Liver (tissue), 9 donors: ENCODE results near the gene CDC42SE2. TPM values are rescaled to one million over a fixed set of nuclear protein-coding genes. Genes with fewer than 3 reads are reported as not detected.
"Not testable (repeated sequence)": the region's sequence is repeated elsewhere in the genome, so short reads cannot be mapped to it uniquely, and the experiment has no call there.

ENCODE experiments used
- DNase-seq: peaks from one replicate; pipeline ENCODE4 v3.0.0-alpha.2; 2017; ENCODE audit warnings: low spot score
- H3K27ac ChIP-seq, 2 donors: one replicate each; pipeline ENCODE4 v1.7.0; 2013; ENCODE audit warnings: inconsistent platforms in 2 of 2, low read length in 2 of 2, control low read depth in 1 of 2, low read depth in 1 of 2, mild to moderate bottlenecking in 1 of 2
- H3K27me3 ChIP-seq, 4 donors: one replicate each; pipeline versions ENCODE4 v1.6.1 to v1.7.0; 2013; ENCODE audit warnings: low read length in 3 of 4, inconsistent platforms in 1 of 4, mild to moderate bottlenecking in 1 of 4, moderate library complexity in 1 of 4; ENCODE audit not compliant: control insufficient read depth in 4 of 4, insufficient read depth in 4 of 4
- H3K36me3 ChIP-seq, 4 donors: one replicate each; pipeline versions ENCODE4 v1.6.1 to v1.7.0; 2013; ENCODE audit warnings: low read length in 3 of 4, mild to moderate bottlenecking in 3 of 4, low read depth in 1 of 4, moderate library complexity in 1 of 4; ENCODE audit not compliant: control insufficient read depth in 4 of 4, insufficient read depth in 3 of 4
- H3K4me1 ChIP-seq, 4 donors: one replicate each; pipeline versions ENCODE4 v1.6.1 to v1.7.0; 2013; ENCODE audit warnings: low read length in 3 of 4, mild to moderate bottlenecking in 3 of 4, moderate library complexity in 1 of 4; ENCODE audit not compliant: control insufficient read depth in 4 of 4, insufficient read depth in 4 of 4
- H3K4me3 ChIP-seq, 3 donors: one replicate each; pipeline versions ENCODE4 v1.6.1 to v1.7.0; 2013; ENCODE audit warnings: low read length in 3 of 3, control low read depth in 1 of 3, low read depth in 1 of 3, mild to moderate bottlenecking in 1 of 3
- H3K9ac ChIP-seq, 2 donors: one replicate each; pipeline ENCODE4 v1.7.0; 2013; ENCODE audit warnings: low read length in 2 of 2, mild to moderate bottlenecking in 2 of 2, moderate library complexity in 2 of 2, control low read depth in 1 of 2, low read depth in 1 of 2
- H3K9me3 ChIP-seq, 4 donors: one replicate each; pipeline versions ENCODE4 v1.6.1 to v1.7.0; 2013; ENCODE audit warnings: low read length in 3 of 4; ENCODE audit not compliant: control insufficient read depth in 4 of 4
- CTCF ChIP-seq: fragments of 150-350 bp; IDR thresholded peaks from 2 replicates; pipeline ENCODE4 v1.5.1; 2017; ENCODE audit warnings: improper control_type of control experiment, low read depth, low read length; ENCODE audit not compliant: missing input control
- EGR1 ChIP-seq, 2 donors: IDR thresholded peaks; 2 replicates each; pipeline ENCODE4 v1.6.1; 2016 to 2018; ENCODE audit warnings: antibody characterized with exemption in 2 of 2, low read depth in 2 of 2
- FOXA1 ChIP-seq: IDR thresholded peaks from 2 replicates; pipeline ENCODE4 v1.6.1; 2016; ENCODE audit warnings: antibody characterized with exemption
- FOXA2 ChIP-seq: IDR thresholded peaks from 2 replicates; pipeline ENCODE4 v1.6.1; 2016; ENCODE audit warnings: antibody characterized with exemption
- GABPA ChIP-seq, 2 donors: IDR thresholded peaks in 1 of 2; conservative IDR thresholded peaks in 1 of 2; 2 replicates each; pipeline ENCODE4 v1.6.1; 2016; ENCODE audit warnings: antibody characterized with exemption in 2 of 2, mild to moderate bottlenecking in 1 of 2, moderate library complexity in 1 of 2
- HNF4A ChIP-seq, 2 donors: conservative IDR thresholded peaks; 2 replicates each; pipeline ENCODE4 v1.6.1; 2016; ENCODE audit warnings: antibody characterized with exemption in 2 of 2, mild to moderate bottlenecking in 2 of 2
- HNF4G ChIP-seq: IDR thresholded peaks from 2 replicates; pipeline ENCODE4 v1.6.1; 2016; ENCODE audit warnings: antibody characterized with exemption
- JUND ChIP-seq, 2 donors: IDR thresholded peaks; 2 replicates each; pipeline ENCODE4 v1.6.1; 2016; ENCODE audit warnings: antibody characterized with exemption in 2 of 2
- RAD21 ChIP-seq, 2 donors: IDR thresholded peaks; 2 replicates each; pipeline ENCODE4 v1.6.1; 2016; ENCODE audit warnings: antibody characterized with exemption in 2 of 2, mild to moderate bottlenecking in 2 of 2
- REST ChIP-seq: IDR thresholded peaks from 2 replicates; pipeline ENCODE4 v1.6.1; 2016; ENCODE audit warnings: antibody characterized with exemption, mild to moderate bottlenecking
- RXRA ChIP-seq, 2 donors: IDR thresholded peaks; 2 replicates each; pipeline ENCODE4 v1.6.1; 2017 to 2018; ENCODE audit warnings: antibody characterized with exemption in 2 of 2, mild to moderate bottlenecking in 1 of 2
- SP1 ChIP-seq: IDR thresholded peaks from 2 replicates; pipeline ENCODE4 v1.6.1; 2018; ENCODE audit warnings: antibody characterized with exemption, mild to moderate bottlenecking
- TAF1 ChIP-seq: conservative IDR thresholded peaks from 2 replicates; pipeline ENCODE4 v1.6.1; 2016; ENCODE audit warnings: antibody characterized with exemption, mild to moderate bottlenecking
- YY1 ChIP-seq: IDR thresholded peaks from 2 replicates; pipeline ENCODE4 v1.6.1; 2016; ENCODE audit warnings: antibody characterized with exemption, mild to moderate bottlenecking
- WGBS: extraction: QIAGEN DNeasy Blood & Tissue Kit; methylation state at CpG from one replicate; pipeline ENCODE4 v1.1.7; 2013; 5-methylcytosine and 5-hydroxymethylcytosine counted together
- polyA plus RNA-seq, 2 donors: library from polyadenylated mRNA; stranded (reverse) in 1 of 2; unstranded in 1 of 2; fragments of 200-250 nt in 1 of 2; fragments of >200 nt in 1 of 2; fragmentation: Nextera tagmentation in 1 of 2; extraction: Ambion mirVana in 1 of 2; gene quantifications; one replicate each; pipeline versions ENCODE4 v1.2.1 to v1.2.3, GENCODE V29; 2013 to 2015
- total RNA-seq, 2 donors: library from RNA; depleted of rRNA; stranded (reverse); fragments of >200 nt; gene quantifications; one replicate each; pipeline ENCODE4 v1.2.3, GENCODE V29; 2014
- TF ChIP-seq, protein P1 (sequence below): IDR thresholded peaks from 2 replicates; pipeline ENCODE4 v1.6.1; 2016; ENCODE audit warnings: antibody characterized with exemption
- TF ChIP-seq, protein P2 (sequence below): IDR thresholded peaks from 2 replicates; pipeline ENCODE4 v1.6.1; 2016; ENCODE audit warnings: antibody characterized with exemption
- donor health status: healthy.
- donor health status: healthy.
- donor health status: healthy.
- donor health status: healthy.
- donor health status: healthy.

The CDC42SE2 gene
- total and polyA plus RNA-seq, 4 donors = 7.8 to 31.7 (median 17.0) TPM

GRCh38 chr5:131270809-131271208 is 7.0 kb downstream of the CDC42SE2 start (continued):
- TF ChIP-seq REST (no peak), FOXA1 (no peak), JUND (IDR thresholded peaks at IDR 0.05) (no peak), YY1 (no peak), RAD21 (IDR thresholded peaks at IDR 0.05) (no peak), FOXA2 (no peak), TAF1 (no peak), RXRA (IDR thresholded peaks at IDR 0.05) (no peak), HNF4G (no peak), HNF4A (conservative IDR thresholded peaks at IDR 0.05) (no peak), EGR1 (IDR thresholded peaks at IDR 0.05; ENCODE audit: low read depth in 2 of 2) (no peak)
- TF ChIP-seq, protein P1, sequence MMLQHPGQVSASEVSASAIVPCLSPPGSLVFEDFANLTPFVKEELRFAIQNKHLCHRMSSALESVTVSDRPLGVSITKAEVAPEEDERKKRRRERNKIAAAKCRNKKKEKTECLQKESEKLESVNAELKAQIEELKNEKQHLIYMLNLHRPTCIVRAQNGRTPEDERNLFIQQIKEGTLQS = no peak
- TF ChIP-seq, protein P2, sequence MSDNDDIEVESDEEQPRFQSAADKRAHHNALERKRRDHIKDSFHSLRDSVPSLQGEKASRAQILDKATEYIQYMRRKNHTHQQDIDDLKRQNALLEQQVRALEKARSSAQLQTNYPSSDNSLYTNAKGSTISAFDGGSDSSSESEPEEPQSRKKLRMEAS = no peak

DNA sequence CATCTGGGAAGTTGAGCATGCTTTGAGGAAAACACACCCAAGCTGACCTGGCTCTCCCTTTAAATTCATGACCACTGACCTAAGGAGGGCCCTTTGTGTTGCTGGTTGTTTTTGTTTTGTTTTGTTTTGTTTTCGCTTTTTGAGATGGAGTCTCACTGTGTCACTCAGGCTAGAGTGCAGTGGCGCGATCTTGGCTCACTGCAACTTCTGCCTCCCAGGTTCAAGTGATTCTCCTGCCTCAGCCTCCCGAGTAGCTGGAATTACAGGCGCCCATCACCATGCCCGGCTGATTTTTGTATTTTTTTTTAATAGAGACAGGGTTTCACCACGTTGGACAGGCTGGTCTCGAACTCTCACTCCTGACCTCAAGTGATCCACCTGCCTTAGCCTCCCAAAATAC is 8.0 kb downstream of the CDC42SE2 start:
- H3K9me3 ChIP-seq, H3K4me3 ChIP-seq, DNase-seq, H3K36me3 ChIP-seq, H3K27ac ChIP-seq, H3K27me3 ChIP-seq, H3K4me1 ChIP-seq: not testable (repeated sequence)
- 87% methylated on average over 8 of the region's 8 CpGs for WGBS
- peak overlapping the region in 1 of 2 donors; percentile 19 for H3K9ac ChIP-seq

GRCh38 chr5:131272307-131272706 is 8.5 kb downstream of the CDC42SE2 start:
- Histone ChIP-seq H3K27me3 (no peaks in the 10 kb centered on the region), H3K4me3 (no peak overlapping the region), H3K27ac (no peak overlapping the region), H3K9ac (peak overlapping the region in 1 of 2 donors; percentile 19), H3K36me3 (no peaks in the 10 kb centered on the region), H3K9me3 (no peaks in the 10 kb centered on the region), H3K4me1 (peaks cover 0 to 10% (median 1%) of the 10 kb centered on the region in 4 donors)
- 73% methylated on average over 5 of the region's 5 CpGs for WGBS
- TF ChIP-seq, protein P2 = no peak
- TF ChIP-seq REST (no peak), FOXA1 (no peak), EGR1 (IDR thresholded peaks at IDR 0.05; ENCODE audit: low read depth in 2 of 2) (no peak), SP1 (no peak), FOXA2 (no peak), CTCF (no peak), HNF4G (no peak), TAF1 (no peak), GABPA (IDR thresholded peaks at IDR 0.05 in 1 of 2, conservative IDR thresholded peaks at IDR 0.05 in 1 of 2) (no peak), JUND (IDR thresholded peaks at IDR 0.05) (no peak), YY1 (no peak)
- TF ChIP-seq, protein P1 = no peak
- DNase-seq = no peak
